Panc1 (cell line): Measurements from ENCODE around the gene TMPRSS15. TPM values are rescaled to one million over a fixed set of nuclear protein-coding genes. Genes with fewer than 3 reads are reported as not detected.

ENCODE experiments used
- ATAC-seq: fragments of 200-7000 bp; cut with Tn5 transposase; 2 replicates; pipeline ENCODE4 v1.9.1; 2020; ENCODE audit warnings: mild to moderate bottlenecking, moderate library complexity
- BruUV-seq: library from RNA; stranded (reverse); fragments of 400-500 nt; replicated peaks from 2 replicates; lab custom pipeline; 2021; lab: Mats Ljungman, UMichigan
- CTCF ChIA-PET: fragments of 300-600 bp; sonication (Branson Sonifier 250); formaldehyde crosslinking; loops from one replicate; lab custom pipeline; 2022; ENCODE audit warnings: antibody characterized with exemption; lab: Charles Lee
- POLR2A ChIA-PET: fragments of 300-600 bp; sonication (Branson Sonifier 250); formaldehyde crosslinking; loops from one replicate; lab custom pipeline; 2022; ENCODE audit warnings: antibody characterized with exemption; lab: Charles Lee
- DNase-seq: peaks from one replicate; pipeline ENCODE4 v3.0.0-alpha.2; 2010; ENCODE audit warnings: low read depth, low spot score
- H3K27ac ChIP-seq: 2 replicates; pipeline ENCODE4 v1.5.1; 2011; ENCODE audit warnings: mild to moderate bottlenecking, low read length, inconsistent platforms
- H3K27me3 ChIP-seq: fragments of 200-500 bp; sonication (Bioruptor generic); 2 replicates; pipeline ENCODE4 v1.6.0; 2014; ENCODE audit warnings: low read length, inconsistent platforms; ENCODE audit not compliant: control insufficient read depth, insufficient read depth
- H3K36me3 ChIP-seq: fragments of 200-500 bp; sonication (Bioruptor generic); 2 replicates; pipeline ENCODE4 v1.5.1; 2014; ENCODE audit warnings: inconsistent platforms, mild to moderate bottlenecking, low read length, moderate library complexity; ENCODE audit not compliant: control insufficient read depth, insufficient read depth
- H3K4me1 ChIP-seq: 2 replicates; pipeline ENCODE4 v1.5.1; 2011; ENCODE audit warnings: inconsistent platforms, mild to moderate bottlenecking, low read length, moderate library complexity; ENCODE audit not compliant: control insufficient read depth, insufficient read depth
- H3K4me3 ChIP-seq, 2 experiments: 2 replicates each; pipeline ENCODE4 v1.5.1; 2011 to 2012; ENCODE audit warnings: low read depth in 2 of 2, low read length in 2 of 2, mild to moderate bottlenecking in 2 of 2, inconsistent platforms in 1 of 2, moderate library complexity in 1 of 2
- H3K9me3 ChIP-seq: fragments of 200-500 bp; sonication (Bioruptor generic); 2 replicates; pipeline ENCODE4 v1.5.1; 2014; ENCODE audit warnings: low read depth, mild to moderate bottlenecking, inconsistent platforms, low read length, moderate library complexity; ENCODE audit not compliant: control insufficient read depth, insufficient read depth
- POLR2AphosphoS5 ChIP-seq: IDR thresholded peaks from 2 replicates; pipeline ENCODE4 v1.6.1; 2012; ENCODE audit warnings: mild to moderate bottlenecking, low read depth, low read length, moderate library complexity
- SIN3A ChIP-seq: IDR thresholded peaks from 2 replicates; pipeline ENCODE4 v1.6.1; 2012; ENCODE audit warnings: low read depth, mild to moderate bottlenecking, low read length, moderate library complexity, borderline replicate concordance; ENCODE audit not compliant: insufficient read depth
- TCF7L2 ChIP-seq: IDR thresholded peaks from 2 replicates; pipeline ENCODE4 v1.6.1; 2011; ENCODE audit warnings: mild to moderate bottlenecking, low read depth, low read length, inconsistent platforms
- in situ Hi-C: cut with HindIII; loops from 2 replicates; pipeline ENCODE4 v1.10.0; 2016; ENCODE audit warnings: low sequenced_read_pairs, low pct_unique_long_range_greater_than_20kb
- intact Hi-C: fragments of 100-400 bp; cut with micrococcal nuclease; formaldehyde crosslinking; loops from one replicate; pipeline ENCODE4 v1.10.0; 2022; ENCODE audit not compliant: unreplicated experiment
- total RNA-seq: library from RNA; stranded (reverse); gene quantifications from one replicate; pipeline ENCODE4 v1.2.1, GENCODE V29; 2021; ENCODE audit not compliant: unreplicated experiment
- TF ChIP-seq, protein P1 (sequence below): fragments of 450-650 bp; IDR thresholded peaks from 2 replicates; pipeline ENCODE4 v1.5.1; 2017; ENCODE audit warnings: mild to moderate bottlenecking
- TF ChIP-seq, protein P2 (sequence below), 2 experiments: IDR thresholded peaks; 2 replicates each; pipeline ENCODE4 v1.6.1; 2011 to 2012; ENCODE audit warnings: low read depth in 2 of 2, control low read depth in 1 of 2, low read length in 1 of 2, mild to moderate bottlenecking in 1 of 2, moderate library complexity in 1 of 2; ENCODE audit not compliant: insufficient read depth in 1 of 2

Gene TMPRSS15
- total RNA-seq, 1 experiment from 2014 or later, result not detected

- TF ChIP-seq POLR2AphosphoS5, result no peak
- POLR2A ChIA-PET, result no interaction called here
- Histone ChIP-seq H3K36me3 (no peaks in the 10 kb centered on the region), H3K4me3 (no peak overlapping the region), H3K27me3 (no peaks in the 10 kb centered on the region), H3K4me1 (no peaks in the 10 kb centered on the region), H3K27ac (no peak overlapping the region), H3K9me3 (no peaks in the 10 kb centered on the region)
- no TSS peak for BruUV-seq
- CTCF ChIA-PET, result no interaction called here
- intact Hi-C loops, result no loop called here
- DNase-seq (no peak), ATAC-seq (no peak)
- in situ Hi-C loops, result no loop called here
Observed at GRCh38 chr21:18417141-18417790, 13.7 kb upstream of the TMPRSS15 start.

DNA sequence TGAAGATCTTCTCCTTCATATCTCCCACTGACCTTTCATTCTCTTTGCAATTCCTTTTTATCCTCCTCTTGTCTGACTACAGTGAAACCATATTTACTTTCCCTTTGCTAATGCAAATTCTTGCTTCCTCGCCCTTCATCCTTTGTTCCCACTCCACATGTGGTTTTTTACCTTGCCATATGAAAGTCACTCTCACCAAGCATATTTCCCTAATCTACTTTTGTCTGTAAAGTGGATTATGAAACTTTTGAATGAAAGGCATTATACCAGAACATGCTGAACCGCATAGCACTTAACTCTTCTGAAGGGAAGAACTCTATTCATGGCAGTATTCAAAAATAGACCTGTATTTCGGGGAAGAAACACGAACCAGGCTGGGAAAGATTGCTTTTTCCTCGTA is 8.0 kb upstream of the TMPRSS15 start:
- intact Hi-C loops, result no loop called here
- BruUV-seq, result no TSS peak
- H3K36me3 ChIP-seq, result no peaks in the 10 kb centered on the region
- POLR2A ChIA-PET, result no interaction called here
- ATAC-seq, result no peak
- H3K4me1 ChIP-seq, result no peaks in the 10 kb centered on the region
- H3K4me3 ChIP-seq, result no peak overlapping the region
- no peaks in the 10 kb centered on the region for H3K27me3 ChIP-seq
- in situ Hi-C loops, result no loop called here
- CTCF ChIA-PET, result no interaction called here
- DNase-seq, result no peak
- no peaks in the 10 kb centered on the region for H3K9me3 ChIP-seq
- TF ChIP-seq SIN3A (no peak), TCF7L2 (no peak)
- H3K27ac ChIP-seq, result no peak overlapping the region

DNA sequence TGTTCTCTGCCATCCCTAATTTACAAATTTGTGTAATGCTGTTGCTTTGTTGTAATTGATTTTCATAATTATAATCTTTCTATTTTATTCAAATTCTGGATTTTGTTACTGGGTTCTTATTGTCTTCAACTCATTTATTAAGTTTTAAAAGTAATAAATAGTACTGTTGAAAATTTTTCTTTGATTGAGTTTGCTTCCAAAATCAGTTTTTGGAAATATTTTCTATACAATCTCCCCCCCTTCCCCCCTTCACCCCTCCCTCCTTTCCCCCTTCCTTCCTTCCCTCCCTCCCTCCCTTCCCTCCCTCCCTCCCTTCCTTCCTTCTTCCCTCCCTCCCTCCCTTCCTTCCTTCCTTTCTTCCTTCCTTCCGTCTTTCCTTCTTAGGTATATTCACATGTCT is 6.0 kb upstream of the TMPRSS15 start:
- H3K27ac ChIP-seq, result no peak overlapping the region
- DNase-seq (no peak), ATAC-seq (no peak)
- no peaks in the 10 kb centered on the region for H3K36me3 ChIP-seq
- in situ Hi-C loops, result no loop called here
- H3K4me1 ChIP-seq, result no peaks in the 10 kb centered on the region
- TF ChIP-seq, protein P1, sequence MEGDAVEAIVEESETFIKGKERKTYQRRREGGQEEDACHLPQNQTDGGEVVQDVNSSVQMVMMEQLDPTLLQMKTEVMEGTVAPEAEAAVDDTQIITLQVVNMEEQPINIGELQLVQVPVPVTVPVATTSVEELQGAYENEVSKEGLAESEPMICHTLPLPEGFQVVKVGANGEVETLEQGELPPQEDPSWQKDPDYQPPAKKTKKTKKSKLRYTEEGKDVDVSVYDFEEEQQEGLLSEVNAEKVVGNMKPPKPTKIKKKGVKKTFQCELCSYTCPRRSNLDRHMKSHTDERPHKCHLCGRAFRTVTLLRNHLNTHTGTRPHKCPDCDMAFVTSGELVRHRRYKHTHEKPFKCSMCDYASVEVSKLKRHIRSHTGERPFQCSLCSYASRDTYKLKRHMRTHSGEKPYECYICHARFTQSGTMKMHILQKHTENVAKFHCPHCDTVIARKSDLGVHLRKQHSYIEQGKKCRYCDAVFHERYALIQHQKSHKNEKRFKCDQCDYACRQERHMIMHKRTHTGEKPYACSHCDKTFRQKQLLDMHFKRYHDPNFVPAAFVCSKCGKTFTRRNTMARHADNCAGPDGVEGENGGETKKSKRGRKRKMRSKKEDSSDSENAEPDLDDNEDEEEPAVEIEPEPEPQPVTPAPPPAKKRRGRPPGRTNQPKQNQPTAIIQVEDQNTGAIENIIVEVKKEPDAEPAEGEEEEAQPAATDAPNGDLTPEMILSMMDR, result no peak
- TF ChIP-seq, protein P2, sequence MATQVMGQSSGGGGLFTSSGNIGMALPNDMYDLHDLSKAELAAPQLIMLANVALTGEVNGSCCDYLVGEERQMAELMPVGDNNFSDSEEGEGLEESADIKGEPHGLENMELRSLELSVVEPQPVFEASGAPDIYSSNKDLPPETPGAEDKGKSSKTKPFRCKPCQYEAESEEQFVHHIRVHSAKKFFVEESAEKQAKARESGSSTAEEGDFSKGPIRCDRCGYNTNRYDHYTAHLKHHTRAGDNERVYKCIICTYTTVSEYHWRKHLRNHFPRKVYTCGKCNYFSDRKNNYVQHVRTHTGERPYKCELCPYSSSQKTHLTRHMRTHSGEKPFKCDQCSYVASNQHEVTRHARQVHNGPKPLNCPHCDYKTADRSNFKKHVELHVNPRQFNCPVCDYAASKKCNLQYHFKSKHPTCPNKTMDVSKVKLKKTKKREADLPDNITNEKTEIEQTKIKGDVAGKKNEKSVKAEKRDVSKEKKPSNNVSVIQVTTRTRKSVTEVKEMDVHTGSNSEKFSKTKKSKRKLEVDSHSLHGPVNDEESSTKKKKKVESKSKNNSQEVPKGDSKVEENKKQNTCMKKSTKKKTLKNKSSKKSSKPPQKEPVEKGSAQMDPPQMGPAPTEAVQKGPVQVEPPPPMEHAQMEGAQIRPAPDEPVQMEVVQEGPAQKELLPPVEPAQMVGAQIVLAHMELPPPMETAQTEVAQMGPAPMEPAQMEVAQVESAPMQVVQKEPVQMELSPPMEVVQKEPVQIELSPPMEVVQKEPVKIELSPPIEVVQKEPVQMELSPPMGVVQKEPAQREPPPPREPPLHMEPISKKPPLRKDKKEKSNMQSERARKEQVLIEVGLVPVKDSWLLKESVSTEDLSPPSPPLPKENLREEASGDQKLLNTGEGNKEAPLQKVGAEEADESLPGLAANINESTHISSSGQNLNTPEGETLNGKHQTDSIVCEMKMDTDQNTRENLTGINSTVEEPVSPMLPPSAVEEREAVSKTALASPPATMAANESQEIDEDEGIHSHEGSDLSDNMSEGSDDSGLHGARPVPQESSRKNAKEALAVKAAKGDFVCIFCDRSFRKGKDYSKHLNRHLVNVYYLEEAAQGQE (IDR thresholded peaks at IDR 0.05; ENCODE audit: insufficient read depth in 1 of 2, low read depth in 2 of 2, low read length in 1 of 2), result no peak
- TF ChIP-seq POLR2AphosphoS5, result no peak
- no peak for TF ChIP-seq TCF7L2
- TF ChIP-seq SIN3A, result no peak
- no peaks in the 10 kb centered on the region for H3K9me3 ChIP-seq
- CTCF ChIA-PET, result no interaction called here
- no peaks in the 10 kb centered on the region for H3K27me3 ChIP-seq
- POLR2A ChIA-PET, result no interaction called here
- no TSS peak for BruUV-seq
- no peak overlapping the region for H3K4me3 ChIP-seq
- intact Hi-C loops, result no loop called here
